NCI-H2107 treated with DMSO at 0.1 percent for 48 hours (cell line): ENCODE results near the gene RNF152.

Experiments
- DNase-seq: peaks from one replicate; lab custom pipeline; 2025; ENCODE audit not compliant: unreplicated experiment; lab: John Stamatoyannopoulos, UW

The RNF152 gene, protein sequence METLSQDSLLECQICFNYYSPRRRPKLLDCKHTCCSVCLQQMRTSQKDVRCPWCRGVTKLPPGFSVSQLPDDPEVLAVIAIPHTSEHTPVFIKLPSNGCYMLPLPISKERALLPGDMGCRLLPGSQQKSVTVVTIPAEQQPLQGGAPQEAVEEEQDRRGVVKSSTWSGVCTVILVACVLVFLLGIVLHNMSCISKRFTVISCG

DNA sequence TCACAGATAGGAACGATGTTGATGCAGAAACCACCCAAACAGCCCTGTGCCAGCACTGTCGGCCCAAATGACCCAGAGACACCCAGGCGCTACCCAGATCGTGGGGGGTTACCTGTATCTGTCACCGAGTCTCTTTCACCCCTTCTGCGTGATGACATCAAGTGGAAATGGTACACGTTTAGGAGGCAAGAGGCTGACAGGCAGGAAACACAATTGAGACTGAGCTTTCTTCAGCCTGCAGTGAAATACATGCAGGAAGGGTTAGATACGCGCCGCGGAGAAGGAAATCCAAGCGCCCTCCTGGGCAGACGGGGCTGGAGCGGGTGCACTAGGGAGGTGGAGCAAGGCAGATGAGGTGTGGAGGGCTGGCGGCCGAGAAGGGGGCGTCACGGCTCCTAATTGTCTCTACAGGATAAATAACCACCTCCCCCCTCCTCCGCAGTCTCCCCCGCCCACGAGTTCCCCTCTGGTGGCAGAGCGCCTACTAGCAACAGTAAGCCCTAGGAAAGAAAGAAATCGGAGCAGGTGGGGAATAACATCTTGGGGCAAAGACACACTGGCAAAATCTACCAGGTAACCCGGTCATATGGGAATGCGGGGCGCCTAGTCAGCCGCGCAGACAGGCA is at the start of gene RNF152:
RNF152 (minus strand) TSS at position 325 of the 626 bp plus-strand sequence. CDS start 76,544 bp downstream, outside the sequence.
- DNase-seq = peak; percentile 32

DNA sequence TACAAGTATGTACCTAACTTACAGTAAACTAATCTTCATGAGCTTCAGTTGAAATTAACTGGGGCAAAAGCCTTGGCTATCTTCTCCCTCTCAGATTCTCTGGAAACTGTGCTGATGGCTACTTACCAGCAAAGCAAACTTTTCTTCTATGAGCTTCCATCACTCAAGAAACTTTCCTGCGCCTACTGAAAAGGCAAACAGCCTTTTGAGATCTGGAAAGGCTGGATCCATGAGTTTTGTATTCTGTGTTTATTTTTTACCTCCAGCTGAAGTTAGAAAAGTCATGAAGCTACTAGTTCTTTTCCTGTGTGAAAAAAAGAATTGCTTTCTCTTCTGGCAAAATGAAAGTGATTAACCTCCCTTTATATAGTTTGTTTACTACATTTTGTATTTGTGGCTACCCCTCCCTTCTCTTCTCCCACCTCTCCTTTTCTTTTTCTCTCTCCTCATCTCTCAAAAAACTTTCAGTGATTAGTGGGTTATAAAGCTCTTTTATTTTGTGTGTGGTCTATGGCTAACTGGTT is 49.2 kb upstream of the RNF152 start:
- DNase-seq = no peak

DNA sequence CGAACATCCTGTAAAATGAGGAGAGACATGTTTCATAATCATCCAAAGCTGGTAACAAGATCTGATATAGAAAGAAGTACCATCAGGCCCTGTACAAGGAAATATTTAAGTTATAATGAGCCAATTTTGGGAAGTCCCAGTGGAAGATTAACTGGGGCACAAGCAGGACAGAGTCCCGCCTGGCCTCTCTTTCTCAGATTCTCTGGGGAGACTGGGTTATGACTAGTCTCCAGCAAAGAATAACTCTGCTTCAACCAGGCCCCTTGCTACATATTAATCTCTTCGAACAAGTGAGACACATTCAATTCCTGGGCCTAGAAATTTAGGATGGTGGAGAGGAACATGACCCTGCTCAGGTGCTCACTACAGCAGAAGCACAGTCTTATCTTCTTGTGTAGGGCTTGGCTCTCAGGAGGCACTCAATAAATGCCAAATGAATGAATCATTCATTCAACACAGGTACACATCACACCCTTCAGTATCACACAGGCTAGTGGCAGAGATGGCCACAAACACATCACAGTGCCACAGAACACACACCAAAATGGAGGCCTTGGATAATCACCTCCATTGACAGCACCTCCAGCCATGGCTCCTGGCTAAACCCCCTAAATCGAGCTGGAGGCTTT is 46.4 kb upstream of the RNF152 start:
- DNase-seq = no peak

DNA sequence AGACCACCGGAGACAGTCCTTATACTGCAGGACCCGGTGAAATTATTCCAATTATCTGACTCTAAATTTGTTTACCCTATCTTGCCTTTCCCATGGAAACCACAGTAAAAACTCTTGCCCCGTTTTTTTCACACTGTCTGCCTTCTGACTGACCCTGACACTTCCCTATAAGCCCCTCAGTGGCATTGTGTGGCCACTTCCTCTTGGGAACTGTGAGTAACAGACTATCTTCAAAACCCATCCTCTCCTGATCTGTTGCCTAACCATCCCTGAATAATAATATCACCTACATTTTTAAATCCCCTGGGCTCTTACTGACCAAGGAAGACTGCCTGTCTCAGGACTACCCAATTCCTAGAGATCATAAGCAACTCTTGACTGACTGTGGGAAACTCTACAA is 42.6 kb upstream of the RNF152 start:
- no peak for DNase-seq

DNA sequence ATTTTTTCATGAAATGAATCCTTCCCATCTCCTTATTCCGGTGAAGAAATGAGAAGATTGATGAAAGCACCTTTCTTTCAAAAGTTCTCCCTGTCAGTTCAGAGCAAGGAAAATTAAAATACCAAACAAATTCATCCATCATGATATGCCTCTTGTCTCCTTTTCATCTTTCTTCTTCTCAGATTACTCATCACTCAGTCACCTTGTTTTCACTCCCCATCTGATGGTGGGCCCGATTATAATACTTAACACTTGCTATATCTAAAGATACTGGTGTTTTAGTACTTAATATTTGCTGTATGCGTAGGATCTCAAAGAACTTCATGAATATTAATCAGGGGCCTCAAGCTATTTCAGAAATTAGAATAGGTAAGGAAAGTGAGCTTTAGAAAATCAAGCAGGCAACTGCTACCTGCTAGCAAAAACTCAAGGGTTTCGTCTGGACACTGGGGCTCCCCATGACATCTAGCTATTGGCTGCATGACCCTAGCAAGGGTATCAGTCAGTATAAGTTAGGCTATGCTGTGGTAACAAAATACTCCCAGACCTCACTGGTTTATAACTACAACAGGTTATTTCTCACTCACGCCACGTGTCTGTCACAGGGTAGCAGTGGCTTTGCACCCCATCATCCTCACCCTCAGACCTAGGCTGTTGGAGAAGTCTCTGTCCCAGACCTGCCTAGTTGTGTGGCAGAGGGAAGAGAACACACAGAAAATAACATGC is 39.0 kb upstream of the RNF152 start:
- no peak for DNase-seq

DNA sequence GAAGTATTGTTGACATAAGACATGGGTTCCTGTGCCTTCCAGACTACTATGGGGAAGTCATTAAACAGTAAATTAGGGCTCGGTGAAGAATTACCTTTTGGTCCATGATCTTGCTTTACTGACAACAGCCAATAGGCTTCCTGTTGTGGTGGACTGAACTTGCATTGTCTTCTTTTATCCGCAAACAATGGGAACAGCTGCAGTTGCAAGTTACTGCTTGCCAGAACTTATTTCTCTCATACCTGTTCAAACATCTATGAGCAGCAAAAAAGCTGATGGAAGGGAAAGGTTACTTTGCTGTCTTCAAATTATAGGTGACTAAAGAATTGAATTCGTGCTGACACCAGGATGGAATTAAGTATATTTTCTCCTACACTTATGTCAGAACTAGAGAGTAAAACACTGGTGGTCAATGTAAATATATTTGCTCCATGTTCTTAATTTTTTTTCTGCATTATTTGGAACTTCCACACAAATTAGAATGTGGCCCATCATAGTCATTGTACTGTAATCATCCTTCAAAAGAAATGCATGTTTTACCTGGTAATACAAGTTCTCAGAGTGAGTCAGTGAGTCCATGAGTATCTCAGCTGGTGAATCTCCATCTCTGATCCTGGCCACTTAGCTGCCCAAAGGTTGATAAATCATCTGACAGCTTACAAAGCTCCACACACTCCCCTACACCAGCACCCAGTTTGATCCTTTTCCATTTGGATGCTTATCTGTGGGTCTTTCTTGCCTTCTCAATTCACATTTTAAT is 37.3 kb upstream of the RNF152 start:
- peak; percentile 92 for DNase-seq

DNA sequence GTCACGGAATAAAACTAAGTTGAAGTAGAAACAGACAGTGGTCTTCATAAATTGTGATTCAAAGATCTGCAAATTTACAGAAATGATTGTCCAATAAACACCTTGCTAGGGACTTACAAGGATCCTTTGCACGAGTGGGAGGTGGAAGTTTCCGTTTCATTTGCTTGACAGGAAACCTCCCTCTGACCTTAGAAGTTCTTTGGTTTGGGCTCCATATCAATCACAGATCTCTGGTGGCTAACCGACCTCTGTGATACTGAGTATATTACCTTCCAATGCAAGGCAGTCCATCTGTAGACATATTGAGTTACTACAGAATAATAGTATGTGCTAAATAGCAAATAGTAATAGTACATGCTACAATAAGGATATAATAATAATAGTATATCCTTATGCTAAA is 33.7 kb upstream of the RNF152 start:
- DNase-seq = no peak

DNA sequence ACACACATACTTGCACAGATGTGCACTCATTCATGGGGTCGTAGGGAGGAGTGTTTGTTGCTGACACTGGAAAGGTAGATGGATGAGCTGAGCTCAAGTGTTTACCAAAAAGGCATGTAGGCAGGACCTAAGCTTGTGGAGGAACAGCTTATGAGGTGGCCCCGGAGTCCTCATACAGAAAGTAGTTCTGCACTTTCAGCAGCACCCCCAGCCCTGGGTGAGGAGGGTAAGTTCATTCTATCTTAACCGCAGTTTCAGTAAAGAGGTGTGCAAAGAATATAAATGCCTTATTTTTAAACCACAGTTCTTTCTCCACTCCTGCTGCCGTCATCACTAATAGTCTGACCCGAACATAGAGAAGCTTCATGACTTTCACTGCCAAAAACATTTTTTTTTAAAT is 31.7 kb upstream of the RNF152 start:
- no peak for DNase-seq

DNA sequence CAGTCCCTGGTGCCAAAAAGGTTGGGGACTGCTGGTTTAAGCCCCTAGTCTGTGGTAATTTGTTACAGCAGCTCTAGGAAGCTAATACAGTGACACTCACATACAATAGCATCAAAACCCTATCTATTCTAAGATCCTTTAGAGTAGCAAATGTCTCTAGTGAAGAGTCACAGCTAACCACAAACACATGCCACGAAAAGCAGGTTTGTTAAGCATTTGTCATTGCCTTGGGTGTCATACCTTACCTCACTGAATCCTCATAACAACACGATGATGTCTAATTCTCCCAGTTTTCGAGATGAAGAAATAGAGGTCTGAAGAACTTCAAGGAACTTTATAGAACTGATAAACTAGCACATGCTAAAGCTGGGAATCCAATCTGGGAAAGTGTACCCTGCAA is 29.6 kb upstream of the RNF152 start:
- DNase-seq = no peak

DNA sequence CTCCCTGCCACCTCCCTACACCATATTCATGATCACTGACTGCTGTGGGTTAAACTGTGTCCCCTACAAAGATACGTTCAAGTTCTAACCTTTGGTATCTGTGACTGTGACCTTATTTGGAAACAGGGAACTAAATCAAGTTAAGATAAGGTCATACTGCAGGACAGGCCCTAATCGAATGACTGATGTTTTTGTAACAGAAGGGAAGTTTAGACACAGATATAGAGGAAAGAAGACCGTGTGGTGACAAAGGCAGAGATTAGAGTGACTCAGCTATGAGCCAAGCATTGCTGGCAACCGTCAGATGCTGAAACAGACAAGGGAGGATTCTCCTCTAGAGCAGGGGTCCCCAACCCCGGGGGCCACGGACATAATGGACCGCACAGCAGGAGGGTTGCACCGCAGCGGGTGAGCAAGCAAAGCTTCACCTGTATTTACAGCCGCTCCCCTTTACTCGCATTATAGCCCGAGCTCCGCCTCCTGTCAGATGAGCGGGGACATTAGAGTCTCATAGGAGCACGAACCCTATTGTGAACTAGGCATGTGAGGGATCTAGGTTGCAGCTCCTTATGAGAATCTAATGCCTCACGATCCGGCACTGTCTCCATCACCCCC is 28.9 kb upstream of the RNF152 start:
- no peak for DNase-seq

DNA sequence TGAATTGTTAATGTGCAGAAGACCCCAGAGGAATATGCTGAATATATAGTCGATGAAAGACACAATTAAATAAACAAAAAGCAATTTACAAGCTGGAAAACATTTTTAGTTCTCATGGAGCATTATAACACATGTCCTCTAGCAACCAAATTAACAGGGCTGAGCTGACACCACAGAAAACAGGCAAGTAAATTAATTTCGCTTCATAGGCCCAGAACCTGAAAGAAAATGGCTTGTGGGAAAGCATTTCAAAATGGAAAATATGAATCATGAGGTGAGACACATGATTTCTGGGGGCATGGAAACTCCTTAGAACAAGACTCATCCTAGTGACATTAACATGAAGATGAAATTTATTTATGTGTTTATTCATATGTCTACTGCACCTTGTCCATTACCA is 25.0 kb upstream of the RNF152 start:
- DNase-seq = no peak

DNA sequence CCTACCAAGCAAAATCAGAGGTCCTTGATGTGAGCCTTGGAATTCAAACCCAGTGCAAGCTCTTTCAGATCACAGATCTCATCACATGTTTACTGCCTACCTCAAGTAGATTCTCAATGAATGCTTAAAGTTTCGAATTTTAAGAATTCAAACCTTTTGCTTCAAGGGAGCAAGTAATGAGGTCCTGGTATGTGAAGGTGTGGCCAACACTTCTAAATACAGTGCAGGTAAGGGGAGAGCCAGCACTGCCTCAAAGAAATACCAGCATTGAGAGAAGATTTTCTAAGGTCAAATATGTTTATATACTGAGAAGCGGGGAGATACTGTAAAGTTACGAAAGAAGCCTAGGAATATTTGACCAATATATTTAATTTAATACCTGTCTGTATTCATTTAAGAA is 19.7 kb upstream of the RNF152 start:
- DNase-seq = no peak

DNA sequence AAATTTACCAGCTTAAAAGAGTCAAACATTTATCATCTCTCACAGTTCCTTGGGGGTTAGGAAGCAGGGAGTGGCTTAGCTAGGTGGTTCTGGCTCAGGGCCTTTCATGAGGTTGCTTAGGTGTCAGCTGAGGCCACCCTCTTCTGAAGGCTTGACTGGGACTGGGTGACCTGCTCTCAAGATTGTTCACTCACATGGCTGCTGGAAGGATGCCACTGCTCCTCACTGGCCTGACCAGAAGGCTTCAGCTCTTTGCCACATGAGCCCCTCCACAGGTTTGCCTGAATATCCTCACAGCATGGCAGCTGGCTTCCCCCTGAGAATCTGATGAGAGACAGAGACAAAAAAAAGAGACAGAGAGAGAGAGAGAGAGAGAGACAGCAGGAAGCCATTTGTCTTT is 17.3 kb upstream of the RNF152 start:
- DNase-seq = no peak

DNA sequence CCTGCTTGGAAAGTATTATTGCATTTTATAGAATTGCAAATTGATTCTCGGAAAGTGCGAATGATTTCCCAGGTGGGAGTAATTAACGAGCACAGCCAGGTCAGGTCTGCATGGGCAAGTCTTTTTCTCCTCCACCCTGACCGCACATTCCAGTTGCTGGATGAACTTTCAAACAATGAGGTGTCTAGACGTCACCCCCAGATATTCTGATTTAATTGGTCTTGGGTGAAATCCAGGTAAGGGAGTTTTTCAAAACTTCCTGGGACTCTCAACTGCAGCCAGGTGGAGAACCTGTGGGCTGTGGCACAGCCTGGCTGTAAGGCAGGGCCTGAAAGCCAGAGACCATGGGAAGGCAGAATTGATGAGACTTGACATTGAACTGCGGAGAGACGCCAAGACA is 15.9 kb upstream of the RNF152 start:
- no peak for DNase-seq

DNA sequence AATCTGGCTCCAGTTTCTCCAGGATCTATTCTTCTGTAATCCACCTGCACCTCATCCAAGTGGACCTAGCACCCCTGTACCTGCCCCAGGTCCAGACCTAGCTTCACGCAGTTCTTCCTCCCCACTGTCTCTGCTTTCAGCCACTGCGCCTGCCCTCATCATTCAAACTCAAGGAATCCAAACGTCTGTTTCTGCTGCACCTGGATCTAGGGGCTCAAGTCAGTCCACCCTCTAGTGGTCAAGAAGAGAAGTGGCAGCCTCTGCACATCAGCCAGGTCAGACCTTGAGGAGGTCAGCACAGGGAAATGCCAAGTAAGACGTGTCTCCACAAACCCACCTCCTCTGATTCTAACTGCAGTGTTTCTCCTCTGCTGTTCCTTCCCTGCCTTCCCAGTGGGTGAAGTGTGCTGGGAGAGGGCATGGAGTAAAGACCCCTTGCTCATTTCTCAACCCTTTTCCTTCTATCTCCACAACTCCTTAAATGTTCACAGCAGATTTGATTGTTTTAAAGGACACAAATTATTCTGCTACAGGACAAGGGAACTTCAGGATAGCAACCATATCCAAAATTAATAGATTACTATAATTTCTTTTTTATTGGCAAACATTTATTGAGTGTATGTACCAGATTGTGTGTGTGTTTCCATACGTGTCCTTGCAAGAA is 8.6 kb upstream of the RNF152 start:
- peak; percentile 60 for DNase-seq

DNA sequence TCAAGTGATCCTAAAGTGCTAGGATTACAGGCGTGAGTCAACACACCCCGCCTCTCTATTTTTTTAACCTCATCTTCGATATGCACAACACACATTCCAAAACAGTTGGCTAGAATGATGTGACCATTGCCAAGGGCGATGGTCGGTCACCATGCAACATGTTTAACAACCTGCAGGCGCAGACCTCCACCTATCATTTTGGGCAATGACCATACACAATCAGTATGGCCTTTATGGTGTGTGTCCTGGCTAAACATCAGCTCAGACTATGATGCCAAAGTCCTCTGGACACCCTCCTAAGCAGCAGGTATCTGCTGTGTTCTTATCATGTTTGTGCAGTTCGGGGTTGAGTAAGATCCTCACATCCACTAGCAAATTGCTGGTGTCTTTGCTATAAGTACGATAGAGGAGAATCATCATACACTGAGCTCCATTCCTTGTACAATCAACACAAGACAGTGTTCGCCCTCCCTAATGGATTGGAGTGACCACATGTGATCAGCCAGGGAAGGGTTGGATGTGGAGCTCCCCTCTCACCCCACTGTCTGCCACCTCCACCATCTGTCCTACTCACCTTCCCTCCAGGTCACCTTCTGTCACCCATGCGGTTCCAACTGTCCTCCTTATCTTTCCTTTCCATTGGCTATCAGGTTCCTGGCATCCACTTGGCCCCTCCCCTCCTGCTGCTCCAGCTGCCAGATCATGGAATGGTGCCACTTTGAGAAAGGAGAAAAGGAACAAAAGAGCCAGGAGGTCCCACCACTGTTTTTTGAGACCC is 7.9 kb upstream of the RNF152 start:
- DNase-seq = no peak

DNA sequence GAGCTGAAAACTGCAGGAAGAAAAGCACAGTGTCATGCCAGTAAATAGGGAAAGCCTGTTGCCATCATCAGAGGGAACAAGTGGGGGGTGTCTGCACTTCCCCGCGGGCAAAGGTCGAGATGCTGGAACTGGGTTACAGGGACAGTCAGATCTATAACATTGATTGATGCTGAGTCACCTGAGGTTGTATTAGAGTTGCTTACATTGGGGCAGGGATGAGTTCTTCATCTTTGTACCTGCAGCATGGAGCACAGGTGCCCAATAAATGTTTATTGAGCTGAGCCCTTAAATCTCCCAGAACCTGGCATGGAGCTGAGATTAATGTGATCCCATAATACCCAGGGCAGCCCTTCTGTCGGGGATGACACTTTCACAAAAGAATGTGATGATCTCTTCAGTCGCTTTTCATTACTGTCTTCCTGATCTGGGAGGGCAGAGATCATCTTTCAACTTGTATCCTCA is 5.9 kb upstream of the RNF152 start:
- DNase-seq = no peak

DNA sequence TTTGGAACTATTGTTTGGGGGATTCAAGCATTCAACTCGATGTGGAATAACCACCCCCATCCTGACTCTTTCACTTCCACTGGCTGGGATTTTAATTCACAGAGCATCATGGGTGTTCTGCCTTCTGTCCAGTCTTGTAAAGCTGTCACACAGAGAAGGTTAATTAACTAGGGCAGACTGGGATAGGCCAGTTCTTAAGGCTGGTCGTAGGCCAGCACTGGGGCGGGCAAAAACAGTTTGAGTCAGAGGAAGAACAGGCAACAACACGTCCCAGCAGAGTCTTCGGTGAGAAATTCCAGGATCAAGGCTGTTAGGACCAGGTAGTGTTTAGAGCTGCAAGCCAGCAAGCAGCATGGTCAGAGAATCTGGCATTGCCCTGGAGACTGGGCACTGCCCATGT is 4.0 kb upstream of the RNF152 start:
- no peak for DNase-seq

DNA sequence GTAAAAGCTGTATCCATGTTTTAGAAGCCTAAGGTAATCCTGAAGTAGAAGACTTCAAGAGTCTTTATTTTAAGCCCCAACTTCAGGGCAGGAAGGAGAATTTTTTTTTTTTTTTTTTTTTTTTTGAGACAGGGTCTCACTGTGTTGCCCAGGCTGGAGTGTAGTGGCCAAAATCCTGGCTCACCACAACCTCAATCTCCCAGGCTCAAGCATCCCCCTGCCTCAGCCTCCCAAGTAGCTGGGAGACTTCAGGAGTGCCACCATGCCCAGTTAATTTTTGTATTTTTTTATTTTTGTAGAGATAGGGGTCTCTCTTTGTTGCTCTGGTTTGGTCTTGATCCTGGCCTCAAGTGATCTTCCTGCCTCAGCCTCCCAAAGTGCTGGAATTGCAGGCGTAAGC is 3.3 kb upstream of the RNF152 start:
- DNase-seq = no peak
